Activated CD4-positive, alpha-beta T cell treated with anti-CD3 and anti-CD28 coated beads for 48 hours (primary cell): ENCODE results near the gene TGFB1I1.
A peak's percentile ranks its signal among the peaks of the same experiment; 100 is the strongest.
"Not testable (repeated sequence)": the region's sequence is repeated elsewhere in the genome, so short reads cannot be mapped to it uniquely, and the experiment has no call there.

ENCODE experiments used
- DNase-seq: peaks from one replicate; pipeline ENCODE4 v3.0.0-alpha.2; 2020

TGFB1I1 gene

GRCh38 chr16:31472709-31473203, 804 bp downstream of the TGFB1I1 start:
- peak; percentile 75 for DNase-seq

GRCh38 chr16:31473264-31473984, 1.5 kb downstream of the TGFB1I1 start:
- DNase-seq = no peak

GRCh38 chr16:31474173-31474714, 2.3 kb downstream of the TGFB1I1 start:
- DNase-seq = no peak

GRCh38 chr16:31474773-31475738, 3.1 kb downstream of the TGFB1I1 start:
- DNase-seq = no peak

- DNase-seq = no peak
These were observed 4.0 kb downstream of the TGFB1I1 start for GRCh38 chr16:31475946-31476302.

- DNase-seq = peak; percentile 92
These were observed 4.6 kb downstream of the TGFB1I1 start for GRCh38 chr16:31476303-31477219.

- peak; percentile 48 for DNase-seq
These were observed 5.6 kb downstream of the TGFB1I1 start for GRCh38 chr16:31477220-31478216.

GRCh38 chr16:31478956-31479355, 7.0 kb downstream of the TGFB1I1 start:
- no peak for DNase-seq

- no peak for DNase-seq
These were observed 7.8 kb downstream of the TGFB1I1 start for GRCh38 chr16:31479751-31480150.

- DNase-seq = no peak
These were observed 9.0 kb downstream of the TGFB1I1 start for GRCh38 chr16:31480851-31481536.

- DNase-seq = no peak
These were observed 11.1 kb downstream of the TGFB1I1 start, which contains the start of gene SLC5A2 for GRCh38 chr16:31483081-31483480. TSS of gene SLC5A2 (plus strand) at chr16:31483123. CDS start at chr16:31483137, 14 bp downstream.

GRCh38 chr16:31484048-31484447, 12.1 kb downstream of the TGFB1I1 start:
- not testable (repeated sequence) for DNase-seq

- DNase-seq = no peak
These were observed 12.7 kb downstream of the TGFB1I1 start for GRCh38 chr16:31484491-31485171.

GRCh38 chr16:31485571-31485970, 13.6 kb downstream of the TGFB1I1 start:
- DNase-seq = no peak

GRCh38 chr16:31486045-31486444, 14.1 kb downstream of the TGFB1I1 start:
- no peak for DNase-seq

GRCh38 chr16:31487071-31487719, 15.2 kb downstream of the TGFB1I1 start:
- no peak for DNase-seq

GRCh38 chr16:31487720-31488467, 15.9 kb downstream of the TGFB1I1 start:
- DNase-seq = peak; percentile 67
